CD4-positive, alpha-beta T cell treated with Interleukin-6 for 4 hours (primary cell): ENCODE measurements around the gene NUP155.
"Not testable (repeated sequence)": the region's sequence is repeated elsewhere in the genome, so short reads cannot be mapped to it uniquely, and the experiment has no call there.

Experiments
- DNase-seq: peaks from one replicate; pipeline ENCODE4 v3.0.0-alpha.2; 2020; ENCODE audit warnings: mixed read lengths

The NUP155 gene

GRCh38 chr5:37370864-37371726, at the start of gene NUP155:
Gene NUP155 (minus strand): TSS chr5:37371106. CDS start chr5:37370977, 129 bp downstream.
- DNase-seq, result peak; percentile 91

- no peak for DNase-seq
Observed at GRCh38 chr5:37417347-37417746, 46.4 kb upstream of the NUP155 start.

- DNase-seq, result not testable (repeated sequence)
Observed at GRCh38 chr5:37415456-37415855, 44.5 kb upstream of the NUP155 start.

GRCh38 chr5:37412515-37412914, 41.6 kb upstream of the NUP155 start:
- DNase-seq, result no peak

- no peak for DNase-seq
Observed at GRCh38 chr5:37400501-37400900, 29.6 kb upstream of the NUP155 start.

GRCh38 chr5:37396352-37396751, 25.4 kb upstream of the NUP155 start:
- DNase-seq, result no peak

- no peak for DNase-seq
Observed at GRCh38 chr5:37391591-37391990, 20.7 kb upstream of the NUP155 start.

- DNase-seq, result peak; percentile 84
Observed at GRCh38 chr5:37379100-37379628, 8.3 kb upstream of the NUP155 start, which contains the start of gene WDR70. Gene WDR70 (plus strand): TSS chr5:37379318. CDS start chr5:37379368, 50 bp downstream.

- not testable (repeated sequence) for DNase-seq
Observed at GRCh38 chr5:37378066-37378465, 7.2 kb upstream of the NUP155 start.

- no peak for DNase-seq
Observed at GRCh38 chr5:37375091-37375490, 4.2 kb upstream of the NUP155 start.

GRCh38 chr5:37370550-37370863, 399 bp downstream of the NUP155 start:
- no peak for DNase-seq

- DNase-seq, result no peak
Observed at GRCh38 chr5:37355161-37355560, 15.7 kb downstream of the NUP155 start.

GRCh38 chr5:37342741-37343140, 28.2 kb downstream of the NUP155 start:
- DNase-seq, result not testable (repeated sequence)

- not testable (repeated sequence) for DNase-seq
Observed at GRCh38 chr5:37334754-37335153, 36.2 kb downstream of the NUP155 start.

- DNase-seq, result no peak
Observed at GRCh38 chr5:37326536-37326935, 44.4 kb downstream of the NUP155 start.

GRCh38 chr5:37323607-37324006, 47.3 kb downstream of the NUP155 start:
- no peak for DNase-seq

GRCh38 chr5:37319037-37319782, 51.7 kb downstream of the NUP155 start:
- no peak for DNase-seq

GRCh38 chr5:37316027-37316426, 54.9 kb downstream of the NUP155 start:
- DNase-seq, result no peak

- no peak for DNase-seq
Observed at GRCh38 chr5:37310360-37310759, 60.5 kb downstream of the NUP155 start.

- DNase-seq, result no peak
Observed at GRCh38 chr5:37308793-37309192, 62.1 kb downstream of the NUP155 start.

GRCh38 chr5:37304888-37305287, 66.0 kb downstream of the NUP155 start:
- DNase-seq, result no peak

- DNase-seq, result not testable (repeated sequence)
Observed at GRCh38 chr5:37296313-37296712, 74.6 kb downstream of the NUP155 start.

GRCh38 chr5:37283214-37283820, 87.6 kb downstream of the NUP155 start:
- no peak for DNase-seq
